HCT116 (cell line): Measurements from ENCODE around the gene GATC.

Experiments used
- CEBPB ChIP-seq: IDR thresholded peaks from 2 replicates; pipeline ENCODE4 v1.6.1; 2012; ENCODE audit warnings: low read depth
- EZH2 ChIP-seq: fragments of 200-600 bp; sonication (generic); IDR thresholded peaks from 2 replicates; pipeline ENCODE4 v1.6.1; 2017; ENCODE audit warnings: antibody characterized with exemption, mixed run types
- EZH2phosphoT487 ChIP-seq: fragments of 200-600 bp; IDR thresholded peaks from 2 replicates; pipeline ENCODE4 v1.6.1; 2018; ENCODE audit warnings: antibody characterized with exemption, borderline replicate concordance
- FOSL1 ChIP-seq: IDR thresholded peaks from 2 replicates; pipeline ENCODE4 v1.6.1; 2012; ENCODE audit warnings: low read depth
- POLR2AphosphoS5 ChIP-seq: IDR thresholded peaks from 2 replicates; pipeline ENCODE4 v1.6.1; 2011; ENCODE audit warnings: mild to moderate bottlenecking, low read depth, low read length, moderate library complexity
- REST ChIP-seq: IDR thresholded peaks from 2 replicates; pipeline ENCODE4 v1.6.1; 2012; ENCODE audit warnings: low read depth
- SIN3A ChIP-seq: IDR thresholded peaks from 2 replicates; pipeline ENCODE4 v1.6.1; 2012; ENCODE audit warnings: low read depth
- ZNF274 ChIP-seq: fragments of 200-500 bp; sonication (Bioruptor generic); IDR thresholded peaks from 2 replicates; pipeline ENCODE4 v1.6.1; 2014; ENCODE audit warnings: mild to moderate bottlenecking, low read depth, low read length, inconsistent platforms
- TF ChIP-seq, protein P1 (sequence below), 3 experiments: fragments of 200-600 bp in 1 of 3; sonication (generic) in 1 of 3; IDR thresholded peaks in 2 of 3; conservative IDR thresholded peaks in 1 of 3; 2 replicates each; pipeline ENCODE4 v1.5.1; 2012 to 2017; ENCODE audit warnings: low read depth in 2 of 3, low read length in 2 of 3, antibody characterized with exemption in 1 of 3, borderline replicate concordance in 1 of 3, control low read depth in 1 of 3, mild to moderate bottlenecking in 1 of 3, mixed read lengths in 1 of 3, mixed run types in 1 of 3, moderate library complexity in 1 of 3; ENCODE audit not compliant: insufficient read depth in 1 of 3

DNA sequence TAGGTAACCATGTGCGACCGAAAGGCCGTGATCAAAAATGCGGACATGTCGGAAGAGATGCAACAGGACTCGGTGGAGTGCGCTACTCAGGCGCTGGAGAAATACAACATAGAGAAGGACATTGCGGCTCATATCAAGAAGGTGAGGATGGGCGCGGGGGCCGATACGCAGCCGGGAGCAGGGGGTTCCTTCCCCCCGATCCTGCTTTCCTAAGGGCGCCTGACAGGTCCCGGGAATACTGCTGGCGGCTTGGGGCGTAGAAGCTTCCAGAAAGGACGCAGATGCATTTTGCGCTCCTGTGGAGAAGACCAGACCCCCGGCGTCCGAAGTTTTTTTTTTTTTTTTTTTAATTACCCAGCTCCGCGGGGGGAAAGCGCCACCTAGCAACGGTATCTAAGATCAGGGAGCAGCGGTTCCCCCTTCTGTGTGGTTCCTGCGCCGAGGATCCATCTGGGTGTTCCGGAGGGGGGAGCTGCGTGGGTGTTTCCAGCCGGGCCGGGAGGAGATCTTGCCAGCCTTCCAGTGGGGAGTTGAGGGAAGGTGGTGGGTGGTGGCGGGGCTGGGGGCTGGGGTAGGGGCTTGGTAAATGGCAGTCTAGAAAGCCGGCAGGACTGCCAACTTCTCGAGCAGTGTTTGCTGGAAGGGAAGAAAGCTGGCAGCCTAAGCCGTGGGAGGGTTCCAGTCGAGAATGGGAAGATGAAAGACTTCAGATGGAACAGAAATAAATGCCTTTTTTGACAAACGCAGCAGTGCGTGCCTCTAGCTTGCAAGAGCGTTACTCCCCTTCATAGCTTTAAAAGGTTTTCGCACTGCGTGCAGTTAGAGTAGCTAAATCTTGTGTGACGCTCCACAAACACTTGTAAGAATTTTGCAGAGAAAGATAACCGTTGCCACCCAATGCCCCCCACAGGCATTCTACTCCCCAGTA is 50.4 kb downstream of the GATC start:
- TF ChIP-seq POLR2AphosphoS5 (no peak), REST (no peak), ZNF274 (no peak), FOSL1 (no peak), EZH2 (no peak), CEBPB (no peak), SIN3A (0 out of 2 replicates have a peak, but pooled peaks have one; percentile 25), EZH2phosphoT487 (no peak)
- TF ChIP-seq, protein P1, sequence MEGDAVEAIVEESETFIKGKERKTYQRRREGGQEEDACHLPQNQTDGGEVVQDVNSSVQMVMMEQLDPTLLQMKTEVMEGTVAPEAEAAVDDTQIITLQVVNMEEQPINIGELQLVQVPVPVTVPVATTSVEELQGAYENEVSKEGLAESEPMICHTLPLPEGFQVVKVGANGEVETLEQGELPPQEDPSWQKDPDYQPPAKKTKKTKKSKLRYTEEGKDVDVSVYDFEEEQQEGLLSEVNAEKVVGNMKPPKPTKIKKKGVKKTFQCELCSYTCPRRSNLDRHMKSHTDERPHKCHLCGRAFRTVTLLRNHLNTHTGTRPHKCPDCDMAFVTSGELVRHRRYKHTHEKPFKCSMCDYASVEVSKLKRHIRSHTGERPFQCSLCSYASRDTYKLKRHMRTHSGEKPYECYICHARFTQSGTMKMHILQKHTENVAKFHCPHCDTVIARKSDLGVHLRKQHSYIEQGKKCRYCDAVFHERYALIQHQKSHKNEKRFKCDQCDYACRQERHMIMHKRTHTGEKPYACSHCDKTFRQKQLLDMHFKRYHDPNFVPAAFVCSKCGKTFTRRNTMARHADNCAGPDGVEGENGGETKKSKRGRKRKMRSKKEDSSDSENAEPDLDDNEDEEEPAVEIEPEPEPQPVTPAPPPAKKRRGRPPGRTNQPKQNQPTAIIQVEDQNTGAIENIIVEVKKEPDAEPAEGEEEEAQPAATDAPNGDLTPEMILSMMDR (IDR thresholded peaks at IDR 0.05 in 2 of 3, conservative IDR thresholded peaks at IDR 0.05 in 1 of 3; ENCODE audit: borderline replicate concordance in 1 of 3, insufficient read depth in 1 of 3, low read depth in 2 of 3, low read length in 2 of 3): peak in 1 of 3 experiments; percentile 29; a peak in 1 of 6 replicates
